Measurements from ENCODE around the gene OR52B2. TPM values are rescaled to one million over a fixed set of nuclear protein-coding genes. Genes with fewer than 3 reads are reported as not detected.

Gene OR52B2
- total and polyA plus RNA-seq, 2 experiments from 2014 or later = not detected

DNA sequence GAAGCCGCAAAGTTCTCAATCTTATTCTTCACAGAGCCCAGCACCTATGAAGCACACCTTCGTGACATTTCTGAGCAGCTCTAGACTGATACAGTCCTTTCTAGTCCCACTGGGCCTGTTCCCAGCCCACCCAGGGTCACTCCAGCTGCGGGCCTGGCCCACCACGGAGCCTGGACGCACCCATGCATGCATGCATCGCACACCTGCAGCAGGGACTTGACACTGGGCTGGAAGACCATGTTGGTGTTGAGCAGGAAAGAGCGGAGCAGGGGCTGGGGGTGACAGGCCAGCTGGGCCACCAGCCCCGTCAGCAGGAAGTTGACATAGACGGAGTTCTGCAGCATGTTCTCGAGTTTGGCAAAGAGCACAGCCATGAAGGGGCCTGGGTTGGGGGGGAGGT is 44.4 kb upstream of the OR52B2 start:
- Histone ChIP-seq H3K4me3 (no peak overlapping the region), H3K79me2 (replicated peaks; ENCODE audit: insufficient read depth) (no peaks in the 10 kb centered on the region), H3F3A (replicated peaks; ENCODE audit: low read depth) (no peaks in the 10 kb centered on the region), H3K36me3 (ENCODE audit: insufficient read depth) (0 out of 2 replicates have a peak, but pooled peaks cover 4% of the 10 kb centered on the region), H3K4me1 (ENCODE audit: insufficient read depth) (no peaks in the 10 kb centered on the region), H4K20me1 (replicated peaks; ENCODE audit: insufficient read depth) (no peaks in the 10 kb centered on the region), H3K4me2 (no peak overlapping the region), H2AFZ (no peak overlapping the region), H3K9me2 (ENCODE audit: insufficient read depth) (no peaks in the 10 kb centered on the region), H3K27ac (ENCODE audit: low read depth) (no peak overlapping the region), H3K27me3 (ENCODE audit: insufficient read depth) (no peaks in the 10 kb centered on the region)
- TF ChIP-seq ZNF114 (CRISPR knock-in tag; IDR thresholded peaks at IDR 0.05) (no peak), POLR2AphosphoS5 (IDR thresholded peaks at IDR 0.05; ENCODE audit: low read depth) (no peak), EZH2 (IDR thresholded peaks at IDR 0.05; ENCODE audit: low read depth, unreplicated experiment) (no peak), CREB1 (CRISPR knock-in tag; IDR thresholded peaks at IDR 0.05; ENCODE audit: low read depth) (no peak), EZH2phosphoT487 (IDR thresholded peaks at IDR 0.05; ENCODE audit: unreplicated experiment) (no peak), JUNB (IDR thresholded peaks at IDR 0.05; ENCODE audit: unreplicated experiment) (no peak), STAT1 (IDR thresholded peaks at IDR 0.05; ENCODE audit: unreplicated experiment) (no peak), ZNF331 (CRISPR knock-in tag; IDR thresholded peaks at IDR 0.05; ENCODE audit: low read depth) (no peak), NANOG (IDR thresholded peaks at IDR 0.05; ENCODE audit: borderline replicate concordance) (no peak)
- TF ChIP-seq, protein P1, sequence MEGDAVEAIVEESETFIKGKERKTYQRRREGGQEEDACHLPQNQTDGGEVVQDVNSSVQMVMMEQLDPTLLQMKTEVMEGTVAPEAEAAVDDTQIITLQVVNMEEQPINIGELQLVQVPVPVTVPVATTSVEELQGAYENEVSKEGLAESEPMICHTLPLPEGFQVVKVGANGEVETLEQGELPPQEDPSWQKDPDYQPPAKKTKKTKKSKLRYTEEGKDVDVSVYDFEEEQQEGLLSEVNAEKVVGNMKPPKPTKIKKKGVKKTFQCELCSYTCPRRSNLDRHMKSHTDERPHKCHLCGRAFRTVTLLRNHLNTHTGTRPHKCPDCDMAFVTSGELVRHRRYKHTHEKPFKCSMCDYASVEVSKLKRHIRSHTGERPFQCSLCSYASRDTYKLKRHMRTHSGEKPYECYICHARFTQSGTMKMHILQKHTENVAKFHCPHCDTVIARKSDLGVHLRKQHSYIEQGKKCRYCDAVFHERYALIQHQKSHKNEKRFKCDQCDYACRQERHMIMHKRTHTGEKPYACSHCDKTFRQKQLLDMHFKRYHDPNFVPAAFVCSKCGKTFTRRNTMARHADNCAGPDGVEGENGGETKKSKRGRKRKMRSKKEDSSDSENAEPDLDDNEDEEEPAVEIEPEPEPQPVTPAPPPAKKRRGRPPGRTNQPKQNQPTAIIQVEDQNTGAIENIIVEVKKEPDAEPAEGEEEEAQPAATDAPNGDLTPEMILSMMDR (conservative IDR thresholded peaks at IDR 0.05; ENCODE audit: low read depth in 2 of 2) = no peak
- TF ChIP-seq, protein P2, sequence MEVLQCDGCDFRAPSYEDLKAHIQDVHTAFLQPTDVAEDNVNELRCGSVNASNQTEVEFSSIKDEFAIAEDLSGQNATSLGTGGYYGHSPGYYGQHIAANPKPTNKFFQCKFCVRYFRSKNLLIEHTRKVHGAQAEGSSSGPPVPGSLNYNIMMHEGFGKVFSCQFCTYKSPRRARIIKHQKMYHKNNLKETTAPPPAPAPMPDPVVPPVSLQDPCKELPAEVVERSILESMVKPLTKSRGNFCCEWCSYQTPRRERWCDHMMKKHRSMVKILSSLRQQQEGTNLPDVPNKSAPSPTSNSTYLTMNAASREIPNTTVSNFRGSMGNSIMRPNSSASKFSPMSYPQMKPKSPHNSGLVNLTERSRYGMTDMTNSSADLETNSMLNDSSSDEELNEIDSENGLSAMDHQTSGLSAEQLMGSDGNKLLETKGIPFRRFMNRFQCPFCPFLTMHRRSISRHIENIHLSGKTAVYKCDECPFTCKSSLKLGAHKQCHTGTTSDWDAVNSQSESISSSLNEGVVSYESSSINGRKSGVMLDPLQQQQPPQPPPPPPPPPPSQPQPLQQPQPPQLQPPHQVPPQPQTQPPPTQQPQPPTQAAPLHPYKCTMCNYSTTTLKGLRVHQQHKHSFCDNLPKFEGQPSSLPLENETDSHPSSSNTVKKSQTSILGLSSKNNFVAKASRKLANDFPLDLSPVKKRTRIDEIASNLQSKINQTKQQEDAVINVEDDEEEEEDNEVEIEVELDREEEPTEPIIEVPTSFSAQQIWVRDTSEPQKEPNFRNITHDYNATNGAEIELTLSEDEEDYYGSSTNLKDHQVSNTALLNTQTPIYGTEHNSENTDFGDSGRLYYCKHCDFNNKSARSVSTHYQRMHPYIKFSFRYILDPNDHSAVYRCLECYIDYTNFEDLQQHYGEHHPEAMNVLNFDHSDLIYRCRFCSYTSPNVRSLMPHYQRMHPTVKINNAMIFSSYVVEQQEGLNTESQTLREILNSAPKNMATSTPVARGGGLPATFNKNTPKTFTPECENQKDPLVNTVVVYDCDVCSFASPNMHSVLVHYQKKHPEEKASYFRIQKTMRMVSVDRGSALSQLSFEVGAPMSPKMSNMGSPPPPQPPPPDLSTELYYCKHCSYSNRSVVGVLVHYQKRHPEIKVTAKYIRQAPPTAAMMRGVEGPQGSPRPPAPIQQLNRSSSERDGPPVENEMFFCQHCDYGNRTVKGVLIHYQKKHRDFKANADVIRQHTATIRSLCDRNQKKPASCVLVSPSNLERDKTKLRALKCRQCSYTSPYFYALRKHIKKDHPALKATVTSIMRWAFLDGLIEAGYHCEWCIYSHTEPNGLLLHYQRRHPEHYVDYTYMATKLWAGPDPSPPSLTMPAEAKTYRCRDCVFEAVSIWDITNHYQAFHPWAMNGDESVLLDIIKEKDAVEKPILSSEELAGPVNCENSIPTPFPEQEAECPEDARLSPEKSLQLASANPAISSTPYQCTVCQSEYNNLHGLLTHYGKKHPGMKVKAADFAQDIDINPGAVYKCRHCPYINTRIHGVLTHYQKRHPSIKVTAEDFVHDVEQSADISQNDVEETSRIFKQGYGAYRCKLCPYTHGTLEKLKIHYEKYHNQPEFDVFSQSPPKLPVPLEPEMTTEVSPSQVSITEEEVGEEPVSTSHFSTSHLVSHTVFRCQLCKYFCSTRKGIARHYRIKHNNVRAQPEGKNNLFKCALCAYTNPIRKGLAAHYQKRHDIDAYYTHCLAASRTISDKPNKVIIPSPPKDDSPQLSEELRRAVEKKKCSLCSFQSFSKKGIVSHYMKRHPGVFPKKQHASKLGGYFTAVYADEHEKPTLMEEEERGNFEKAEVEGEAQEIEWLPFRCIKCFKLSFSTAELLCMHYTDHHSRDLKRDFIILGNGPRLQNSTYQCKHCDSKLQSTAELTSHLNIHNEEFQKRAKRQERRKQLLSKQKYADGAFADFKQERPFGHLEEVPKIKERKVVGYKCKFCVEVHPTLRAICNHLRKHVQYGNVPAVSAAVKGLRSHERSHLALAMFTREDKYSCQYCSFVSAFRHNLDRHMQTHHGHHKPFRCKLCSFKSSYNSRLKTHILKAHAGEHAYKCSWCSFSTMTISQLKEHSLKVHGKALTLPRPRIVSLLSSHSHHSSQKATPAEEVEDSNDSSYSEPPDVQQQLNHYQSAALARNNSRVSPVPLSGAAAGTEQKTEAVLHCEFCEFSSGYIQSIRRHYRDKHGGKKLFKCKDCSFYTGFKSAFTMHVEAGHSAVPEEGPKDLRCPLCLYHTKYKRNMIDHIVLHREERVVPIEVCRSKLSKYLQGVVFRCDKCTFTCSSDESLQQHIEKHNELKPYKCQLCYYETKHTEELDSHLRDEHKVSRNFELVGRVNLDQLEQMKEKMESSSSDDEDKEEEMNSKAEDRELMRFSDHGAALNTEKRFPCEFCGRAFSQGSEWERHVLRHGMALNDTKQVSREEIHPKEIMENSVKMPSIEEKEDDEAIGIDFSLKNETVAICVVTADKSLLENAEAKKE (CRISPR knock-in tag; IDR thresholded peaks at IDR 0.05) = no peak
- TF ChIP-seq, protein P3, sequence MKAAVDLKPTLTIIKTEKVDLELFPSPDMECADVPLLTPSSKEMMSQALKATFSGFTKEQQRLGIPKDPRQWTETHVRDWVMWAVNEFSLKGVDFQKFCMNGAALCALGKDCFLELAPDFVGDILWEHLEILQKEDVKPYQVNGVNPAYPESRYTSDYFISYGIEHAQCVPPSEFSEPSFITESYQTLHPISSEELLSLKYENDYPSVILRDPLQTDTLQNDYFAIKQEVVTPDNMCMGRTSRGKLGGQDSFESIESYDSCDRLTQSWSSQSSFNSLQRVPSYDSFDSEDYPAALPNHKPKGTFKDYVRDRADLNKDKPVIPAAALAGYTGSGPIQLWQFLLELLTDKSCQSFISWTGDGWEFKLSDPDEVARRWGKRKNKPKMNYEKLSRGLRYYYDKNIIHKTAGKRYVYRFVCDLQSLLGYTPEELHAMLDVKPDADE (IDR thresholded peaks at IDR 0.05) = no peak
- TF ChIP-seq, protein P4, sequence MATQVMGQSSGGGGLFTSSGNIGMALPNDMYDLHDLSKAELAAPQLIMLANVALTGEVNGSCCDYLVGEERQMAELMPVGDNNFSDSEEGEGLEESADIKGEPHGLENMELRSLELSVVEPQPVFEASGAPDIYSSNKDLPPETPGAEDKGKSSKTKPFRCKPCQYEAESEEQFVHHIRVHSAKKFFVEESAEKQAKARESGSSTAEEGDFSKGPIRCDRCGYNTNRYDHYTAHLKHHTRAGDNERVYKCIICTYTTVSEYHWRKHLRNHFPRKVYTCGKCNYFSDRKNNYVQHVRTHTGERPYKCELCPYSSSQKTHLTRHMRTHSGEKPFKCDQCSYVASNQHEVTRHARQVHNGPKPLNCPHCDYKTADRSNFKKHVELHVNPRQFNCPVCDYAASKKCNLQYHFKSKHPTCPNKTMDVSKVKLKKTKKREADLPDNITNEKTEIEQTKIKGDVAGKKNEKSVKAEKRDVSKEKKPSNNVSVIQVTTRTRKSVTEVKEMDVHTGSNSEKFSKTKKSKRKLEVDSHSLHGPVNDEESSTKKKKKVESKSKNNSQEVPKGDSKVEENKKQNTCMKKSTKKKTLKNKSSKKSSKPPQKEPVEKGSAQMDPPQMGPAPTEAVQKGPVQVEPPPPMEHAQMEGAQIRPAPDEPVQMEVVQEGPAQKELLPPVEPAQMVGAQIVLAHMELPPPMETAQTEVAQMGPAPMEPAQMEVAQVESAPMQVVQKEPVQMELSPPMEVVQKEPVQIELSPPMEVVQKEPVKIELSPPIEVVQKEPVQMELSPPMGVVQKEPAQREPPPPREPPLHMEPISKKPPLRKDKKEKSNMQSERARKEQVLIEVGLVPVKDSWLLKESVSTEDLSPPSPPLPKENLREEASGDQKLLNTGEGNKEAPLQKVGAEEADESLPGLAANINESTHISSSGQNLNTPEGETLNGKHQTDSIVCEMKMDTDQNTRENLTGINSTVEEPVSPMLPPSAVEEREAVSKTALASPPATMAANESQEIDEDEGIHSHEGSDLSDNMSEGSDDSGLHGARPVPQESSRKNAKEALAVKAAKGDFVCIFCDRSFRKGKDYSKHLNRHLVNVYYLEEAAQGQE (IDR thresholded peaks at IDR 0.05; ENCODE audit: unreplicated experiment) = no peak
- no peaks in the 10 kb centered on the region for H3K27me3 Mint-ChIP-seq (ENCODE audit: insufficient read depth, low read depth, poor library complexity)
- H3K36me3 Mint-ChIP-seq (ENCODE audit: low read depth) = peaks cover 19% of the 10 kb centered on the region
- no peak overlapping the region for H3K4me3 Mint-ChIP-seq
- DNase-seq (ENCODE audit: low spot score) = no peak
- no peak overlapping the region for H3K27ac Mint-ChIP-seq
- H3K9me3 Mint-ChIP-seq = no peaks in the 10 kb centered on the region
- no peaks in the 10 kb centered on the region for H3K4me1 Mint-ChIP-seq
- ATAC-seq = no peak
